Subcutaneous adipose tissue (tissue), 4 donors: ENCODE measurements around the gene ELOVL7. TPM values are rescaled to one million over a fixed set of nuclear protein-coding genes. Genes with fewer than 3 reads are reported as not detected.

ENCODE experiments used
- CTCF ChIP-seq: fragments of 450-650 bp; IDR thresholded peaks from one replicate; pipeline ENCODE4 v1.5.1; 2016; ENCODE audit warnings: low read depth, mild to moderate bottlenecking, control low read depth, antibody characterized with exemption, moderate library complexity
- total RNA-seq, 4 donors: library from RNA; depleted of rRNA; stranded (reverse); fragments of >200 nt; gene quantifications; one replicate each; pipeline ENCODE4 v1.1.0, GENCODE V29; 2016

The ELOVL7 gene
- total RNA-seq = 10 to 100 TPM in 3 of 4 donors, 1 to 10 TPM in 1; 3.4 to 14.1 (median 12.0) TPM

GRCh38 chr5:60843936-60844905, at the start of gene ELOVL7:
Gene ELOVL7, minus strand, starts transcription at chr5:60844269. Its CDS starts 56,872 bp downstream, at chr5:60787397.
- no peak for TF ChIP-seq CTCF

- TF ChIP-seq CTCF = no peak
Measured at GRCh38 chr5:60893521-60893920, 49.5 kb upstream of the ELOVL7 start.

DNA sequence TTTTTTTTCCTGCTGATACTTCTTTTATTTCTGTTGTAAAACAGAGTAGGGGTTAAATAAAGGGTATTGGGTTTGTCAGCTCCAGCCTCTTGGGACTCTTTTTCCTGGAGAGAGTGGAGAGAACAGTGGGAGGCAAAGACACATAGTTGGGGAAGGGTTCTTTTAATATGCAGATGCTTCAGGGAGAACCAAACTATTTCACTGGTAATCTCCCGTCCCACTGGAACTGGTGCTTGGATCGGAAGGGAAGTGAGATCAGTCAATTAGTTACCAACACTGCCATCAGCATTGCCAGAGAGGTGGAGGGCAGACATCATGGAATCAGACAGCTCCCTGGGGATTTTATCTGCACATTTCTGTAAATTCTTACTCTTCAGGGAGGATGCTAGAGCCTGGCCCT, 47.6 kb upstream of the ELOVL7 start:
- no peak for TF ChIP-seq CTCF

GRCh38 chr5:60888359-60889061, 44.4 kb upstream of the ELOVL7 start:
- TF ChIP-seq CTCF = no peak

GRCh38 chr5:60887746-60888145, 43.7 kb upstream of the ELOVL7 start:
- TF ChIP-seq CTCF = no peak

- TF ChIP-seq CTCF = no peak
Measured at GRCh38 chr5:60887096-60887495, 43.0 kb upstream of the ELOVL7 start.

DNA sequence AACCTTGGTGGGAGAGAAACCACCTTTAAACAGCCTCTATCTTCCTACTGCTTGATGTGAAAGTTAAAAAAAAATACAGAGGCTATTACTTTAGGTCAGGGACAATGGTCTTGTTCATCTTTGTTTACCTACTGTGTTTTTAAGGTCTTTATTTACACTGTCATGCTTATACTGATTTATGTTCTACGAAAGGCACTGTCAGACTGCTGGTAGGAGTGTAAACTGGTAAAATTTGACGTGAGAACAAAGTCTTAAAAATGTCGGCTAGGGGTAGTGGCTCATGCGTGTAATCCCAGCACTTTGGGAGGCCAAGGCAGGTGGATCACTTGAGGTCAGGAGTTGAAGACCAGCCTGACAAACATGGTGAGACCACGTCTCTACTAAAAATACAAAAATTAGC, 42.1 kb upstream of the ELOVL7 start:
- no peak for TF ChIP-seq CTCF
